Measurements from ENCODE around the gene VANGL1.

DNA sequence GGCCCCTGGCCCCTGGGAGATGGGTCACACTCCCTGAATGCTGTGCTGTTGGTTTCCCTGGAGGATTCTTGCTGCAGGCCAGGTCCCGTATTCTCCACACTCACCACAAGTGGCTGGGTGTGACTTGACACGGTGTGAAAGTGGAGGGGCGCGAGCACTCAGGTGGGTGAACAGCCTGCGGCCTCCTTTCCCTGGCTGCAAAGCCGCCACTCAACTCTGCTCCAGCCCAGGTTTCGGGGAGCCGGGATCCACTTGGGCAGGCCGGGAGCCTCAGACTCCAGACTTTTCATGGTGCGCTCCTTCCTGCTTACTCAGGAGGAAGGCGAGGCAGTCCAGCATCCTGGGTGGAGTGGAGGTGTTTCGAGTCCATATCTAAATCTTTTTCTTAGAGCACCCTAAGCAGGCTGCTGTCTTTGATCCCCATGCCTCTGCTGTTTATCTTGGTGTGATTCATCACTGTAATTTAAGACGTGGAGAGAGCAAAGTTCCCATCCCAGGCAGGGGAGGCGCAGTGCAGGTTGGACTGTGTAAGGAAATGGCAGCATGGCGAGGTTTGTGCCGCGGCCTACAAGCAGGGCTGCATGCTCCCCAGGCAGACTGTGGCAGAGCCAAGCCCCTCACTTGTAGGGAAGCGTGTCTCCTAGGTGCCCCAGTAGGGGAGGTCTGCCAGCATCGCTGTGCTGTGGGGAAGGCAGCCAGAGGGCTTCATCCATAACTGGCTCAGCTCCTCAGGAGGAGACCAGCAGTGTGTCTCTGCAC is 29.6 kb downstream of the VANGL1 start:
- TF ChIP-seq, protein P1, sequence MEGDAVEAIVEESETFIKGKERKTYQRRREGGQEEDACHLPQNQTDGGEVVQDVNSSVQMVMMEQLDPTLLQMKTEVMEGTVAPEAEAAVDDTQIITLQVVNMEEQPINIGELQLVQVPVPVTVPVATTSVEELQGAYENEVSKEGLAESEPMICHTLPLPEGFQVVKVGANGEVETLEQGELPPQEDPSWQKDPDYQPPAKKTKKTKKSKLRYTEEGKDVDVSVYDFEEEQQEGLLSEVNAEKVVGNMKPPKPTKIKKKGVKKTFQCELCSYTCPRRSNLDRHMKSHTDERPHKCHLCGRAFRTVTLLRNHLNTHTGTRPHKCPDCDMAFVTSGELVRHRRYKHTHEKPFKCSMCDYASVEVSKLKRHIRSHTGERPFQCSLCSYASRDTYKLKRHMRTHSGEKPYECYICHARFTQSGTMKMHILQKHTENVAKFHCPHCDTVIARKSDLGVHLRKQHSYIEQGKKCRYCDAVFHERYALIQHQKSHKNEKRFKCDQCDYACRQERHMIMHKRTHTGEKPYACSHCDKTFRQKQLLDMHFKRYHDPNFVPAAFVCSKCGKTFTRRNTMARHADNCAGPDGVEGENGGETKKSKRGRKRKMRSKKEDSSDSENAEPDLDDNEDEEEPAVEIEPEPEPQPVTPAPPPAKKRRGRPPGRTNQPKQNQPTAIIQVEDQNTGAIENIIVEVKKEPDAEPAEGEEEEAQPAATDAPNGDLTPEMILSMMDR (IDR thresholded peaks at IDR 0.05), result no peak
- TF ChIP-seq POLR2AphosphoS5 (IDR thresholded peaks at IDR 0.05; ENCODE audit: low read depth, low read length), result no peak
- peak; percentile 34; the same call in 1 of the 2 replicates for TF ChIP-seq TCF7L2 (IDR thresholded peaks at IDR 0.05; ENCODE audit: low read depth, low read length)
